NOMO-1 (cell line): ENCODE results near the gene AP2S1.
"Not testable (repeated sequence)": the region's sequence is repeated elsewhere in the genome, so short reads cannot be mapped to it uniquely, and the experiment has no call there.

Experiments
- DNase-seq, 2 experiments: peaks; one replicate each; lab custom pipeline; 2025; ENCODE audit not compliant: unreplicated experiment in 2 of 2; lab: John Stamatoyannopoulos, UW

The AP2S1 gene

DNA sequence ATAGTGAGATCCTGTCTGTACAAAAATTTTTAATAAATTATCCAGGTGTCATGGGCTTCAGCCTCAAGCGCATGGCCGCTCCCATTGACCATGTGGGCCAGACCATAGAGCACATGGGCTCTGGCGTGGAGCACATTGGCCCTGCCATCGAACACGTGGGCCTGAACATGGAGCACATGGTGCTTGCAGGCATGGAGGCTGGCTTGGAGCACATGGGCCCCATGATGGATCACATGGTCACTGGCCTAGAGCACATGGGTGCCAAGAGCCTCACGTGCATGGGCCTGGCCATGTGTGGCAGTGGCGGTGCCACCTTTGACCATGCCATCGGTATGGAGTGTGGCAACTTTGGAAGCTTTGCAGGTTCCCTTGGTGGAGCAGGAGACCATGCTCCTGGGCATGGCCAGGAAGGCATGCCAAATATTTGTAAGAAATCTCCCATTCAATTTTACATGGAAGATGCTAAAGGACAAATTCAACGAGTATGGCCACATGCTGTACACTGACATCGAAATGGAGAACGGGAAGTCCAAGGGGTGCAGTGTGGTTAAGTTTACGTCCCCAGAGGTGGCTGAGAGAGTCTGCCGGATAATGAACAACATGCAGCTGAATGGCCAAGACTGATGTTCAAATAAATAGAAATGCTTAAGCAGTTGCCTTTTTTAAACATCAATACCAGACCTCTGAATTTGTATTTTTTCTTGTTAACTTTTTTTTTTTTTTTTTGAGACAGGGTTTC, 40.9 kb downstream of the AP2S1 start:
- no peak for DNase-seq

DNA sequence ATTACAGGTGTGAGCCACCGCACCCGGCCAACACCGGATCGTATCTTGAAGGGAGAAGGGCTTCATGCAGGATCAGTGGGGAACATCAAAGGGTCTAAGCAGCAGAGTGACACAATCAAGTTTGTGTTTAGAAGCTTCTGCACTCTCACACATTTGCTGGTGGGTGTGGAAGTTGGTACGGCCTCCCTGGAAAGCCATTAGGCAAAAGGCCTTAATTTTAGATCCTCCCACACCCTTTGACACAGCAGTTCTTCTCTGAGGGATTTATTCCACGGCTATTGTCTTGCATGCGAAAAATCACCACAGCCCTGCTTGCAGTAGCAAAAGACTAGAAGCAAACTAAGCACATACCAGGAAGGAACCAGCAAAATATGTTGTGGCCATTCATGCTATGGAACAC, 44.0 kb downstream of the AP2S1 start:
- DNase-seq, result no peak

DNA sequence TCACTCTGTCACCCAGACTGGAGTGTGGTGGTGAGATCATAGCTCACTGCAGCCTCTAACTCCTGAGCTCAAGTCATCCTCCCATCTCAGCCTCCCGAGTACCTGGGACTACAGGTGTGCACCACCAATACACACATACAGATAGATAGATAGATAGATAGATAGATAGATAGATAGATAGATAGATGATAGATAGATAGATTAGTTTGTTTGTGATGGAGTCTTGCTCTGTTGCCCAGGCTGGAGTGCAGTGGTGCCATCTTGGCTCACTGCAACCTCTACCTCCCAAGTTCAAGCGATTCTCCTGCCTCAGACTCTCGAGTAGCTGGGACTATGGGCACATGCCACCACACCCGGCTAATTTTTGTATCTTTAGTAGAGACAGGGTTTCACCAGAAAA, 46.2 kb downstream of the AP2S1 start:
- not testable (repeated sequence) for DNase-seq

DNA sequence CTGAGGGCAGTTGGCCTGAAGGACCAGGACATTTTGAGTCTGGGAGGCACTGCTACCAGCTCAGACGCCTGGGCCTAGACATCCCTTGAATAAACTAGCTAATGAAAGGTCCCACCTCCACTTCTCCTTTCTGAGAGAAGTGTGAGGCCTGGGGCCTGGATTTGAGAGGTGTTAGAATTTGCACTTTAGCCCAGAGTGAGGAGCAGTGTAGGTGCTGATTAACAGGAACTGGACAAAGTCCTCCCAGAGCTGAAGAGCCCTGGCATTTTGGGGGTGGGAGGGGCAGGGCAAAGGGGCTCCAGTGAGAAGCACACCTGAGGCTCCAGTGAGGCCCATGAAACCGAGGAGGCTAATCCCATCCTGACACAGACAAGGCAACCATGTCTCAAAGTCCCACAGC, 47.1 kb downstream of the AP2S1 start:
- no peak for DNase-seq

- no peak for DNase-seq
These were observed 48.5 kb downstream of the AP2S1 start for GRCh38 chr19:46802152-46802551.

DNA sequence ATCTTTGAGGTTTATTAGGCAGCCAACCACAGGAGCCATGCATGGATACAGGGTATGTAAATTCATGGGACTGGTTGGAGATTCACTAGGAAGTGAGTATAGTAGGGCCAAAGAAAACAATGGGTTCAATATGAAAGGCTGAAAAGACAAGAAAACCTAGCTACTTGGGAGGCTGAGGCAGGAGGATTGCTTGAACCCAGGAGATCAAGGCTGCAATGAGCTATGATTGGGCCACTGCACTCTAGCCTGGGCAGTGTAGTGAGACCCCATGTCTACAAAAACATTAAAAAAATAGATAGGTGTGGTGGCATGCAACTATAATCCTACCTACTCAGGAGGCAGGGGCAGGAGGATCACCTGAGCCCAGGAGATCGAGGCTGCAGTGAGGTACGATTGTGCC, 51.9 kb downstream of the AP2S1 start:
- DNase-seq, result no peak

DNA sequence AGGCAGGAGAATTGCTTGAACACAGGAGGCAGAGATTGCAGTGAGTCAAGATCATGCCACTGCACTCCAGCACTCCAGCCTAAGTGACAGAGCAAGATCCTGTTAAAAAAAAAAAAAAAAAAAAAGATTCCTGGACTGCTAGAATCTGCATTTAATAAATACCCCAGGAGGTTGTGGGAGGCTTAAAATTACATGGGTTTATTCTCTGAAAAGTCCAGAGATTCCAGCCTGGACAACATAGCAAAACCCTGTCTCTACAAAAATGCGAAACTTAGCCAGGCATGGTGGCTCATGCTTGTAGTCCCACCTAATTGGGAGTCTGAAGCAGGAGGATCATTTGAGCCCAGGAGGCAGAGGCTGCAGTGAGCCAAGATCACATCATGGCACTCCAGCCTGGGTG, 52.8 kb downstream of the AP2S1 start:
- no peak for DNase-seq

GRCh38 chr19:46791944-46792343, 58.7 kb downstream of the AP2S1 start:
- DNase-seq, result no peak

GRCh38 chr19:46789371-46789770, 61.3 kb downstream of the AP2S1 start:
- no peak for DNase-seq

DNA sequence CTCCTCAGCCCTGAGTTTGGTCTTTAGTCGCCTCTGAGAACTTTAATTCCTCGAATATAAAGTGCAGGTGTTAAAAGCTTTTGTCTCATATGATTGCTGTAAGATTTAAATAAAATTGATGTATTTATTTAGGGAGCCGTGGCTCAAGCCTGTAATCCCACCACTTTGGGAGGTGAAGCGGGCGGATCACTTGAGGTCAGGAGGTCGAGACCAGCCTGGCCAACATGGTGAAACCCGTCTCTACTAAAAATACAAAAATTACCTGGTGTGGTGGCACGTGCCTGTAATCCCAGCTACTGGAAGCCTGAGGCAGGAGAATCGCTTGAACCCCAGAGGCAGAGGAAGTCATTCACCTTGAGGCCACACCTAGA, 61.7 kb downstream of the AP2S1 start:
- no peak for DNase-seq

- DNase-seq, result peak; percentile 93 to 94
These were observed 62.2 kb downstream of the AP2S1 start, which contains the start of gene SLC1A5 for GRCh38 chr19:46788262-46788967. SLC1A5 (minus strand) TSS chr19:46788594; CDS start chr19:46787965, 629 bp downstream.
